B cell (primary cell): ENCODE results near the gene MTIF2. TPM values are rescaled to one million over a fixed set of nuclear protein-coding genes. Genes with fewer than 3 reads are reported as not detected.

Source experiments
- ATAC-seq: fragments of 200-7000 bp; cut with Tn5 transposase; one replicate; pipeline ENCODE4 v1.10.0; 2021; ENCODE audit warnings: low read depth, mild to moderate bottlenecking, moderate number of reproducible peaks, moderate library complexity
- CTCF ChIA-PET: fragments of 350-600 bp; sonication (Branson Sonifier 250); formaldehyde crosslinking; loops from one replicate; lab custom pipeline; 2021; ENCODE audit warnings: antibody characterized with exemption, inconsistent platforms; lab: Charles Lee
- POLR2A ChIA-PET: fragments of 350-600 bp; sonication (Branson Sonifier 250); formaldehyde crosslinking; loops from one replicate; lab custom pipeline; 2021; ENCODE audit warnings: antibody characterized with exemption; lab: Charles Lee
- DNase-seq: peaks from one replicate; pipeline ENCODE4 v3.0.0; 2013
- H2AFZ ChIP-seq: 2 replicates; pipeline ENCODE4 v1.6.1; 2012; ENCODE audit warnings: mild to moderate bottlenecking, low read depth, low read length; ENCODE audit not compliant: insufficient read depth, poor library complexity, severe bottlenecking
- H3K27ac ChIP-seq, 2 donors: 1 replicate in 1 of 2; 2 replicates in 1 of 2; pipeline ENCODE4 v1.5.1; 2012 to 2013; ENCODE audit warnings: low read length in 2 of 2, mild to moderate bottlenecking in 2 of 2, moderate library complexity in 1 of 2
- H3K27me3 ChIP-seq, 4 experiments: fragments of 200-600 bp in 1 of 4; sonication (generic) in 1 of 4; replicated peaks in 1 of 4; 1 replicate in 2 of 4; 2 replicates in 2 of 4; pipeline versions ENCODE4 v1.6.1 to v1.7.0; 2013 to 2016; ENCODE audit warnings: low read length in 3 of 4, mild to moderate bottlenecking in 2 of 4, mixed read lengths in 1 of 4, moderate library complexity in 1 of 4; ENCODE audit not compliant: insufficient read depth in 4 of 4, control insufficient read depth in 3 of 4; ENCODE audit errors: control extremely low read depth in 1 of 4
- H3K36me3 ChIP-seq, 2 experiments: replicated peaks in 1 of 2; 1 replicate in 1 of 2; 2 replicates in 1 of 2; pipeline versions ENCODE4 v1.6.1 to v1.7.1; 2013; ENCODE audit warnings: low read length in 1 of 2; ENCODE audit not compliant: insufficient read depth in 2 of 2, control insufficient read depth in 1 of 2; ENCODE audit errors: control extremely low read depth in 1 of 2, extremely low read depth in 1 of 2
- H3K4me1 ChIP-seq, 2 donors: fragments of 200-600 bp in 1 of 2; sonication (generic) in 1 of 2; 1 replicate in 1 of 2; 2 replicates in 1 of 2; pipeline versions ENCODE4 v1.5.1 to v1.6.1; 2013 to 2017; ENCODE audit warnings: low read length in 2 of 2; ENCODE audit not compliant: control insufficient read depth in 2 of 2, insufficient read depth in 2 of 2
- H3K4me2 ChIP-seq: replicated peaks from 2 replicates; pipeline ENCODE3; 2012; ENCODE audit warnings: mild to moderate bottlenecking, low read depth, low read length; ENCODE audit not compliant: poor library complexity, severe bottlenecking
- H3K4me3 ChIP-seq, 5 experiments: fragments of 200-600 bp in 1 of 5; sonication (generic) in 1 of 5; 1 replicate in 3 of 5; 2 replicates in 2 of 5; pipeline versions ENCODE4 v1.5.1 to v1.7.0; 2011 to 2016; ENCODE audit warnings: low read length in 4 of 5, mild to moderate bottlenecking in 4 of 5, low read depth in 2 of 5, control low read depth in 1 of 5, moderate library complexity in 1 of 5; ENCODE audit not compliant: insufficient read depth in 1 of 5; ENCODE audit errors: control extremely low read depth in 1 of 5, extremely low read depth in 1 of 5
- H3K79me2 ChIP-seq: fragments of 200-600 bp; sonication (generic); one replicate; pipeline ENCODE4 v1.6.0; 2016; ENCODE audit warnings: low read length; ENCODE audit not compliant: control insufficient read depth, insufficient read depth
- H3K9ac ChIP-seq: fragments of 200-600 bp; sonication (generic); 2 replicates; pipeline ENCODE4 v1.6.1; 2017; ENCODE audit warnings: mild to moderate bottlenecking, low read length, moderate library complexity
- H3K9me3 ChIP-seq, 3 donors: one replicate each; pipeline versions ENCODE4 v1.6.1 to v1.7.1; 2013; ENCODE audit warnings: low read length in 2 of 3; ENCODE audit not compliant: control insufficient read depth in 2 of 3, insufficient read depth in 1 of 3; ENCODE audit errors: control extremely low read depth in 1 of 3
- H4K20me1 ChIP-seq: 2 replicates; pipeline ENCODE4 v1.6.0; 2012; ENCODE audit warnings: mild to moderate bottlenecking, low read length; ENCODE audit not compliant: insufficient read depth, control insufficient read depth, poor library complexity, severe bottlenecking
- H3K27ac Mint-ChIP-seq: one replicate; pipeline ENCODE4 v1.8.0; 2021; ENCODE audit warnings: mixed read lengths
- H3K27me3 Mint-ChIP-seq: one replicate; pipeline ENCODE4 v1.8.0; 2021; ENCODE audit warnings: mixed read lengths
- H3K4me1 Mint-ChIP-seq: one replicate; pipeline ENCODE4 v1.8.0; 2021; ENCODE audit warnings: mixed read lengths
- H3K4me3 Mint-ChIP-seq: one replicate; pipeline ENCODE4 v1.8.0; 2021; ENCODE audit warnings: mixed read lengths
- H3K9me3 Mint-ChIP-seq: one replicate; pipeline ENCODE4 v1.8.0; 2022; ENCODE audit warnings: mixed read lengths; ENCODE audit not compliant: insufficient read depth
- WGBS: methylation state at CpG from one replicate; pipeline ENCODE4 v1.1.5; 2013; ENCODE audit warnings: missing lambda C conversion rate; ENCODE audit not compliant: insufficient coverage; 5-methylcytosine and 5-hydroxymethylcytosine counted together
- intact Hi-C: fragments of 100-400 bp; cut with micrococcal nuclease; formaldehyde crosslinking; loops from one replicate; pipeline ENCODE4 v1.10.0; 2022
- polyA plus RNA-seq: library from polyadenylated mRNA; depleted of rRNA; stranded (reverse); fragments of >200 nt; gene quantifications from 2 replicates; pipeline ENCODE4 v1.2.3, GENCODE V29; 2012
- total RNA-seq, 2 donors: library from RNA; stranded (reverse); fragments of 120-200 nt in 1 of 2; gene quantifications; 1 replicate in 1 of 2; 2 replicates in 1 of 2; pipeline versions ENCODE4 v1.2.3 to v1.2.4, GENCODE V29; 2013 to 2022
- TF ChIP-seq, protein P1 (sequence below): fragments of 200-600 bp; IDR thresholded peaks from one replicate; pipeline ENCODE4 v1.8.0; 2022; ENCODE audit warnings: antibody characterized with exemption, mild to moderate bottlenecking

Gene MTIF2
- total and polyA plus RNA-seq, 2 donors (not counting 1 experiment from before 2014, with no cell fraction given) = 12.9 to 36.7 TPM

DNA sequence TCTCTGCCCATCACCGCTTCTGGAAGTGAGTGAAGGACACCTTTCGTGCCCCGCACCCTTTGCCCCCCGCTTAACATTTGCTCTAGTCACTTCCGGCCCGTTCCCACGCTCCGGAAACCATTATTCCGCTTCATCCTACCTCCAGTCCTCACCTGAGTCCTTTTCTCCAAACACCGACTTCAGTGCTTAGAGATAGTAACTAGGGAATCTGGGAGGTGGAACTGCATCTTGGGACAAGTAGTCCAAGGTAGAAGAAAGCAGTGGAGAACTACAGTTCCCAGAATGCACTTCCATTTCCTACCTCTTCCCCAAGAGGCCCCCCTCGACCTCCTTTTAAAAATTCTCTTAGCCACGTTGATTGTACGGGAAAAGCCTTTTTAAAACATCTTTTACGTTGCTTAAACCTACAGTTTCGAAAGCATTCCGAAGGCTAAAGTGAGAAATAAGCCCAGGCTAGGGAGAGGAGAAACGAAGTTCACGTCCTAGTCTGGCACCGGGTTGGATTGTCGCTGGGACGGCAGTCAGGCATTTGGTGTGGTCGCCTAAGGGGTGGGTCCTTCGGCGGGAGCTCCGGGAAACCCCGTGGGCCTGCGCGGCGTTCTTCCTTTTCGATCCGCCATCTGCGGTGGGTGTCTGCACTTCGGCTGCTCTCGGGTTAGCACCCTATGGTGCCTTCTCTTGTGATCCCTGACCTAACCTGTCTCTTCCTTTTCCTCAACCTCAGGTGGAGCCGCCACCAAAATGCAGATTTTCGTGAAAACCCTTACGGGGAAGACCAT lies 36.8 kb downstream of the MTIF2 start, which contains the start of the genes CLHC1 and RPS27A:
Gene CLHC1 (minus strand): TSS at position 210 of the 779 bp plus-strand sequence. CDS start 9,882 bp downstream, outside the sequence.
Gene RPS27A (plus strand): TSS at position 605 of the 779 bp plus-strand sequence. CDS start 137 bp downstream, at position 742.
- peak; percentile 87 for ATAC-seq
- TF ChIP-seq, protein P1, sequence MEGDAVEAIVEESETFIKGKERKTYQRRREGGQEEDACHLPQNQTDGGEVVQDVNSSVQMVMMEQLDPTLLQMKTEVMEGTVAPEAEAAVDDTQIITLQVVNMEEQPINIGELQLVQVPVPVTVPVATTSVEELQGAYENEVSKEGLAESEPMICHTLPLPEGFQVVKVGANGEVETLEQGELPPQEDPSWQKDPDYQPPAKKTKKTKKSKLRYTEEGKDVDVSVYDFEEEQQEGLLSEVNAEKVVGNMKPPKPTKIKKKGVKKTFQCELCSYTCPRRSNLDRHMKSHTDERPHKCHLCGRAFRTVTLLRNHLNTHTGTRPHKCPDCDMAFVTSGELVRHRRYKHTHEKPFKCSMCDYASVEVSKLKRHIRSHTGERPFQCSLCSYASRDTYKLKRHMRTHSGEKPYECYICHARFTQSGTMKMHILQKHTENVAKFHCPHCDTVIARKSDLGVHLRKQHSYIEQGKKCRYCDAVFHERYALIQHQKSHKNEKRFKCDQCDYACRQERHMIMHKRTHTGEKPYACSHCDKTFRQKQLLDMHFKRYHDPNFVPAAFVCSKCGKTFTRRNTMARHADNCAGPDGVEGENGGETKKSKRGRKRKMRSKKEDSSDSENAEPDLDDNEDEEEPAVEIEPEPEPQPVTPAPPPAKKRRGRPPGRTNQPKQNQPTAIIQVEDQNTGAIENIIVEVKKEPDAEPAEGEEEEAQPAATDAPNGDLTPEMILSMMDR = no peak
- H3K4me2 ChIP-seq = peak within 1 kb of the TSS; percentile 87
- H2AFZ ChIP-seq = peak within 1 kb of the TSS; percentile 93
- H3K27ac ChIP-seq = peak within 1 kb of the TSS; percentile 95 to 98
- peak within 1 kb of the TSS; percentile 94 for H3K4me3 Mint-ChIP-seq
- ChIA-PET CTCF (interaction anchor here (1.0 kb wide), 3 partner anchors 8 to 343 kb away, joined by 3 to 5 read pairs (median 4); no protein-coding TSS in a partner anchor), POLR2A (interaction anchor here (0.6 to 1.7 kb wide), 7 partner anchors 9 to 509 kb away, joined by 4 to 26 read pairs (median 7); partner anchors contain the start of genes EML6, MTIF2 and RTN4)
- H3K4me1 ChIP-seq = peaks cover 28 to 39% of the 10 kb centered on the region in 2 donors
- peaks cover 0 to 38% of the 10 kb centered on the region in 2 experiments for H3K36me3 ChIP-seq
- WGBS = 0% methylated on average over 27 of the region's 37 CpGs
- intact Hi-C loops = loop anchor here (1.0 to 5.0 kb wide), 10 partner anchors 9 to 1465 kb away; partner anchors contain the start of genes ACYP2, CCDC88A, CFAP36 and CHAC2
- H3K79me2 ChIP-seq = peaks cover 32% of the 10 kb centered on the region
- peak; percentile 97 for DNase-seq
- H4K20me1 ChIP-seq = peaks cover 15% of the 10 kb centered on the region
- no peaks in the 10 kb centered on the region for H3K9me3 ChIP-seq
- peak within 1 kb of the TSS; percentile 99 for H3K27ac Mint-ChIP-seq
- no peaks in the 10 kb centered on the region for H3K27me3 ChIP-seq
- peak within 1 kb of the TSS; percentile 72 to 98 (median 94) for H3K4me3 ChIP-seq
- H3K9me3 Mint-ChIP-seq = peaks cover 4% of the 10 kb centered on the region
- no peaks in the 10 kb centered on the region for H3K27me3 Mint-ChIP-seq
- peaks cover 54% of the 10 kb centered on the region for H3K4me1 Mint-ChIP-seq
- peak within 1 kb of the TSS; percentile 99 for H3K9ac ChIP-seq
